Neural cell (in vitro differentiated cells): ENCODE measurements around the gene NSUN4. TPM values are rescaled to one million over a fixed set of nuclear protein-coding genes. Genes with fewer than 3 reads are reported as not detected.

Experiments used
- H2AFZ ChIP-seq: fragments of 200-600, 300-800 bp; sonication (generic), shearing (Covaris generic); 2 replicates; pipeline ENCODE4 v1.6.0; 2014; ENCODE audit warnings: low read depth, mild to moderate bottlenecking, antibody characterized with exemption, low read length, moderate library complexity
- H3F3A ChIP-seq: fragments of 200-600 bp; shearing (Covaris generic); 2 replicates; pipeline ENCODE4 v1.6.1; 2016; ENCODE audit warnings: mild to moderate bottlenecking, moderate library complexity, mixed read lengths, antibody characterized with exemption, low read length; ENCODE audit not compliant: insufficient read depth, poor library complexity, severe bottlenecking
- H3K27ac ChIP-seq: fragments of 200-600, 300-800 bp; sonication (generic), shearing (Covaris generic); 2 replicates; pipeline ENCODE4 v1.5.1; 2014; ENCODE audit warnings: mild to moderate bottlenecking, low read length, moderate library complexity
- H3K27me3 ChIP-seq: fragments of 300-800, 200-600 bp; sonication (generic), shearing (Covaris generic); 2 replicates; pipeline ENCODE4 v1.6.0; 2014; ENCODE audit warnings: mild to moderate bottlenecking, low read depth, low read length, moderate library complexity; ENCODE audit not compliant: insufficient read depth
- H3K36me3 ChIP-seq: fragments of 300-800, 200-600 bp; sonication (generic), shearing (Covaris generic); 2 replicates; pipeline ENCODE4 v1.5.1; 2014; ENCODE audit warnings: mild to moderate bottlenecking, antibody characterized with exemption, low read length, moderate library complexity; ENCODE audit not compliant: insufficient read depth
- H3K4me2 ChIP-seq: fragments of 300-800, 200-600 bp; sonication (generic), shearing (Covaris generic); 2 replicates; pipeline ENCODE4 v1.6.0; 2014; ENCODE audit warnings: mild to moderate bottlenecking, low read length
- H3K4me3 ChIP-seq: fragments of 300-800, 200-600 bp; sonication (generic), shearing (Covaris generic); 2 replicates; pipeline ENCODE4 v1.5.1; 2014; ENCODE audit warnings: mild to moderate bottlenecking, low read length, moderate library complexity
- H3K79me2 ChIP-seq: fragments of 200-600 bp; shearing (Covaris generic); replicated peaks from 2 replicates; pipeline ENCODE4 v1.6.0; 2014; ENCODE audit warnings: mild to moderate bottlenecking, low read length, moderate library complexity; ENCODE audit not compliant: insufficient read depth
- H3K9ac ChIP-seq: fragments of 300-800, 200-600 bp; sonication (generic), shearing (Covaris generic); 2 replicates; pipeline ENCODE4 v1.6.1; 2016; ENCODE audit warnings: mild to moderate bottlenecking, low read length, mixed read lengths
- H3K9me2 ChIP-seq: fragments of 200-600 bp; shearing (Covaris generic); 2 replicates; pipeline ENCODE4 v1.6.1; 2016; ENCODE audit warnings: mild to moderate bottlenecking, low read length, mixed read lengths; ENCODE audit not compliant: insufficient read depth
- H3K9me3 ChIP-seq: fragments of 200-600, 300-800 bp; sonication (generic), shearing (Covaris generic); 2 replicates; pipeline ENCODE4 v1.6.1; 2016; ENCODE audit warnings: mild to moderate bottlenecking, mixed run types, low read length, moderate library complexity, mixed read lengths
- H4K20me1 ChIP-seq: fragments of 200-600 bp; shearing (Covaris generic); 2 replicates; pipeline ENCODE4 v1.6.1; 2016; ENCODE audit warnings: mild to moderate bottlenecking, mixed run types; ENCODE audit not compliant: insufficient read depth
- CTCF ChIP-seq: fragments of 450-650 bp; IDR thresholded peaks from 2 replicates; pipeline ENCODE4 v1.5.1; 2014; ENCODE audit warnings: antibody characterized with exemption, mild to moderate bottlenecking, moderate library complexity; ENCODE audit not compliant: poor library complexity, severe bottlenecking
- EP300 ChIP-seq: fragments of 450-650 bp; conservative IDR thresholded peaks from 2 replicates; pipeline ENCODE4 v1.6.1; 2014; ENCODE audit warnings: antibody characterized with exemption, mild to moderate bottlenecking, moderate library complexity; ENCODE audit not compliant: poor library complexity, severe bottlenecking
- EZH2 ChIP-seq: fragments of 200-600, 300-800 bp; shearing (Covaris generic), sonication (generic); IDR thresholded peaks from 2 replicates; pipeline ENCODE4 v1.6.1; 2014; ENCODE audit warnings: antibody characterized with exemption, low read length, borderline replicate concordance, mild to moderate bottlenecking; ENCODE audit not compliant: insufficient read depth, poor library complexity, severe bottlenecking
- MXI1 ChIP-seq: fragments of 450-650 bp; conservative IDR thresholded peaks from 2 replicates; pipeline ENCODE4 v1.6.1; 2014; ENCODE audit warnings: antibody characterized with exemption, mild to moderate bottlenecking; ENCODE audit not compliant: poor library complexity, severe bottlenecking
- POLR2AphosphoS5 ChIP-seq: IDR thresholded peaks from 2 replicates; pipeline ENCODE4 v1.6.1; 2012
- RAD21 ChIP-seq: fragments of 450-650 bp; conservative IDR thresholded peaks from 2 replicates; pipeline ENCODE4 v1.6.1; 2014; ENCODE audit warnings: antibody characterized with exemption, mild to moderate bottlenecking, moderate library complexity
- REST ChIP-seq: IDR thresholded peaks from 2 replicates; pipeline ENCODE4 v1.6.1; 2012; ENCODE audit warnings: borderline replicate concordance
- SMC3 ChIP-seq: fragments of 450-650 bp; conservative IDR thresholded peaks from 2 replicates; pipeline ENCODE4 v1.6.1; 2014; ENCODE audit warnings: antibody characterized with exemption, mild to moderate bottlenecking, moderate library complexity; ENCODE audit not compliant: poor library complexity
- TAF1 ChIP-seq: IDR thresholded peaks from 2 replicates; pipeline ENCODE4 v1.6.1; 2012; ENCODE audit warnings: low read depth
- polyA plus RNA-seq: library from polyadenylated mRNA; depleted of rRNA; stranded (reverse); fragments of >200 nt; gene quantifications from 2 replicates; pipeline ENCODE4 v1.2.3, GENCODE V29; 2014

Gene NSUN4
- polyA plus RNA-seq, 1 donor from 2014 or later: 8.7 TPM

GRCh38 chr1:46369542-46370213, 29.1 kb downstream of the NSUN4 start:
- H3K9me3 ChIP-seq: no peaks in the 10 kb centered on the region
- H3K27ac ChIP-seq: no peak overlapping the region
- no peaks in the 10 kb centered on the region for H3K79me2 ChIP-seq
- H3K36me3 ChIP-seq: no peaks in the 10 kb centered on the region
- no peaks in the 10 kb centered on the region for H3F3A ChIP-seq
- no peak overlapping the region for H3K4me3 ChIP-seq
- no peak overlapping the region for H2AFZ ChIP-seq
- H3K9me2 ChIP-seq: no peaks in the 10 kb centered on the region
- no peak overlapping the region for H3K4me2 ChIP-seq
- no peak for TF ChIP-seq CTCF
- no peak for TF ChIP-seq TAF1
- TF ChIP-seq REST: no peak
- TF ChIP-seq MXI1: no peak
- TF ChIP-seq RAD21: no peak
- no peak for TF ChIP-seq POLR2AphosphoS5
- no peak for TF ChIP-seq SMC3
- no peak for TF ChIP-seq EP300
- no peak for TF ChIP-seq EZH2
- no peaks in the 10 kb centered on the region for H4K20me1 ChIP-seq
- H3K27me3 ChIP-seq: no peaks in the 10 kb centered on the region
- no peak overlapping the region for H3K9ac ChIP-seq

GRCh38 chr1:46370214-46370633, 29.6 kb downstream of the NSUN4 start:
- no peaks in the 10 kb centered on the region for H3K27me3 ChIP-seq
- TF ChIP-seq MXI1 (no peak), TAF1 (no peak), EZH2 (no peak), SMC3 (no peak), EP300 (no peak), RAD21 (no peak), CTCF (no peak), REST (no peak), POLR2AphosphoS5 (no peak)

More at GRCh38 chr1:46370214-46370633, 29.6 kb downstream of the NSUN4 start:
- no peak overlapping the region for H3K9ac ChIP-seq
- H4K20me1 ChIP-seq: no peaks in the 10 kb centered on the region
- no peaks in the 10 kb centered on the region for H3K36me3 ChIP-seq
- H3K4me3 ChIP-seq: no peak overlapping the region
- no peaks in the 10 kb centered on the region for H3K79me2 ChIP-seq
- no peaks in the 10 kb centered on the region for H3K9me3 ChIP-seq
- no peak overlapping the region for H3K4me2 ChIP-seq
- no peak overlapping the region for H2AFZ ChIP-seq
- no peaks in the 10 kb centered on the region for H3K9me2 ChIP-seq
- no peaks in the 10 kb centered on the region for H3F3A ChIP-seq
- H3K27ac ChIP-seq: no peak overlapping the region
